ENCODE data around the gene MED9.

DNA sequence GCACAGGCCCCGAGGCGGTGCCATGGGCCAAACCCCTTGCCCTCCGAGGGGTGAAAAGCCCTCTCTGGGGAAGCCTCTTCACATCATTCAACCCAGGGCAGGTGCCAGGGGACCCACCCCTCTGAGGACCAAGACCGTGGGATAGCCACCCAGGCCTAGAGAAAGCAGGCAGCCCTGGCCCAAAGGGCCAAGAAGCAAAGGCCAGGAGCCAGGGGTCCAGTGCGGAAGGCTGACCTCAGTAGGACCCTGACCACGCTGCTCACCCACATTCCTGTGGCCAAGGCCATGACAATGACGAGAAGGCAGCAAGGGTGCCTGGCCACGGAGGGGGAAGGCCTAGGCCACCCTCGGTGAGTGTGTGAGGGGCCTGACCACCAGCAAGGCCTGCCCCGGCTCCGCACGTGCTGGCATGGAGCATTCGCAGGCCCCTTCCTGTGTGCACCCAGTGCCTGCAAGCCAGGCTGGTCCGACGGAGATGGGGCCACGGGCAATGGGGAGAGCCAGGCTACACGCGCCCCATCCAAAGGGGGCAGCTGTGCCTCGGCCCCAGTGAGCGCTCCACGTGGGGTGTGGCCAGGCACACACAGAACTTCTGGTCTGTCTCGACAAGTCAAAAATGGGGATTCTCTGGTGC, 43.9 kb downstream of the MED9 start:
- TF ChIP-seq EZH2 (IDR thresholded peaks at IDR 0.05; ENCODE audit: borderline replicate concordance, low read length), result no peak
- TF ChIP-seq, protein P1, sequence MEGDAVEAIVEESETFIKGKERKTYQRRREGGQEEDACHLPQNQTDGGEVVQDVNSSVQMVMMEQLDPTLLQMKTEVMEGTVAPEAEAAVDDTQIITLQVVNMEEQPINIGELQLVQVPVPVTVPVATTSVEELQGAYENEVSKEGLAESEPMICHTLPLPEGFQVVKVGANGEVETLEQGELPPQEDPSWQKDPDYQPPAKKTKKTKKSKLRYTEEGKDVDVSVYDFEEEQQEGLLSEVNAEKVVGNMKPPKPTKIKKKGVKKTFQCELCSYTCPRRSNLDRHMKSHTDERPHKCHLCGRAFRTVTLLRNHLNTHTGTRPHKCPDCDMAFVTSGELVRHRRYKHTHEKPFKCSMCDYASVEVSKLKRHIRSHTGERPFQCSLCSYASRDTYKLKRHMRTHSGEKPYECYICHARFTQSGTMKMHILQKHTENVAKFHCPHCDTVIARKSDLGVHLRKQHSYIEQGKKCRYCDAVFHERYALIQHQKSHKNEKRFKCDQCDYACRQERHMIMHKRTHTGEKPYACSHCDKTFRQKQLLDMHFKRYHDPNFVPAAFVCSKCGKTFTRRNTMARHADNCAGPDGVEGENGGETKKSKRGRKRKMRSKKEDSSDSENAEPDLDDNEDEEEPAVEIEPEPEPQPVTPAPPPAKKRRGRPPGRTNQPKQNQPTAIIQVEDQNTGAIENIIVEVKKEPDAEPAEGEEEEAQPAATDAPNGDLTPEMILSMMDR (IDR thresholded peaks at IDR 0.05; ENCODE audit: low read length), result no peak
